ENCODE results near the gene RHOD.

Gene RHOD, protein sequence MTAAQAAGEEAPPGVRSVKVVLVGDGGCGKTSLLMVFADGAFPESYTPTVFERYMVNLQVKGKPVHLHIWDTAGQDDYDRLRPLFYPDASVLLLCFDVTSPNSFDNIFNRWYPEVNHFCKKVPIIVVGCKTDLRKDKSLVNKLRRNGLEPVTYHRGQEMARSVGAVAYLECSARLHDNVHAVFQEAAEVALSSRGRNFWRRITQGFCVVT

DNA sequence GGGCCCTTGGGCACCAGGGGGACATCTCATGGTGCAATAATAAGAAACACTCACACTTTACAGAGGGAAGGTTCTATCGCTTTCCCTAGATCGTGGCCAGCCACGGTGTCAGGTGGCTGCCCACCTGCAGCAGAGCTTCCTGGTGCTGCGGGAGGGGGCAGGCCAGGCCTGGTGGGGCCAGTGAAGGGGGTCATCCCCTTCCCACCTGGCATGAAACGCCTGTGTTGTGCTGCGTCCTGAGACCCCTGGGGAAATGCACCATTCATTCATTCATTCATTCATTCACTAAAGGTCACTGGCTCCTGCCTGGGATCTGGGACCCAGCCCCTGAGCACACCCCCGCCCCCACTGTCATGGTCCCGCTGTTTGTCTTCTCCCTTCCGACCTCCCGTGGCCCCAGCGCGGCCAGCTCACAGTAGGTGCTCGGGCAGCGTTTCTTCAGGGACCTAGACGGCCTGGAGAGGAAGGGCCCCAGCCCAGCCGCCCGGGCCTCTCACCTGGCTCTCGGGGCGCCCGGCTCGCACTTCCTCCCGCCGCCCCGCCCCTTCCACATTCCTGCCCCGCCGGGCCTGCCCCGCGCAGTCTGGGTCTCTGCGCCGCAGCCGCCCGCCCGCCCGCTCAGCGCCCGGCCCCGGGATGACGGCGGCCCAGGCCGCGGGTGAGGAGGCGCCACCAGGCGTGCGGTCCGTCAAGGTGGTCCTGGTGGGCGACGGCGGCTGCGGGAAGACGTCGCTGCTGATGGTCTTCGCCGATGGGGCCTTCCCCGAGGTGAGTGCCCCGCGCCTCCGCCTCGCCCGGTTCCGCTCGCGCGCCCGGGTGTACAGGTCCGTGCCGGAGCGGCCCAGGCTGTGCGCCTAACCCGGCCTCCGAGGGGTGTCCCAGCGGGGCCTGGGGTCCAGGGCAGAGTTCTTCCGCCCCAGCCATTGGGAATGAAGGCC is at the start of gene RHOD:
Gene RHOD, plus strand, starts transcription at position 581 of the 938 bp plus-strand sequence. Its CDS starts 56 bp downstream, at position 637.
- peak in 1 of 2 donors; percentile 33 for DNase-seq (ENCODE audit: low read depth in 2 of 2)

DNA sequence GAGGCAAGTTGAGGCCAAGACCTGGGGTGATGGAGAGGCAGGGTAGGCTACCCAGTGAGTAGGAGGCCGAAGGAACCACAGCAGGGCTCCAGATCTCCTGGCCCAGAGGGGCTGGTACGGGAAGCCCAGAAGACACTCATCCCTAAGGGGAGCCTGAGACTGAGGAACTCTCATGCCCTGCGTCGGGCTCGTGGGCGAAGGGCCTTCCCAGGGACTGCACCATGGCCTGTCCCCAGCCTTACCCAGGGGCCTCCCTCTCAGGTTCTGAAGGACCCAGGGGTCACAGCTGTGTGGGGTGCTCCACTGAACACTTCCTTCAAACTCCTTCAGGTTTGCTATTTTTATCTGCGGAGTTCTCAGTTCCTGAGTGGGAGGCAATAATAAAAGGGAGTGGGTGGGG is 49.5 kb upstream of the RHOD start:
- DNase-seq (ENCODE audit: low read depth in 2 of 2): no peak

DNA sequence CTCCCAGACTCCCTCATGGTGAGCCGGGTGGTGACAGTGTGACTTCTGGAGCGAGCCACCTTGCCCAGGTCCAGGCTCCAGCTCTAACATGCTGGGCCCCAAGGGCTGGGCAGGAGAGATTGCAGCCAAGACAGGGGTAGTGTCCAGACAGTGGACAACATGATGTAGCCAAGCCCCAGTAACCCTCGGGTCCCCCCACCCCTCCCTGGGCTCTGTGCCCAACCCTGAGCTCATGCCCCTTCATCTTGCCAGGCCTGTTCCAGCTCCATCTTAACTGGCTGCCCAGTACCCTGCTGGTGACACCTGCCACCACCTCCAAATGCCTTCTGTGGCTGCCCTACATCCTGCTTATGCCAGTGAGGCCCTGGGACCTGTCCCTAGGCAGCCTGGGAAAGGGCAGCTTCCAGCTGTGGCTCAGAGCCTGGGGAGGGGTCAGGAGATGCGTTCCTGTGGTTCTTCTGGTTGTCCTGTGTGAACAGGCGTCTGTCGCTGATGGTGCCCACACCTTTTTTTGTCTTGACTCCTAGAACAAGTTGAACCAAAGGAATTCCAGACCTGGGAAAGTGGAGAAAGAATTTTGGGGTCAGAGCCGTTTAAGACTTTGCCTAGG is 46.2 kb upstream of the RHOD start:
- no peak for DNase-seq (ENCODE audit: low read depth in 2 of 2)

DNA sequence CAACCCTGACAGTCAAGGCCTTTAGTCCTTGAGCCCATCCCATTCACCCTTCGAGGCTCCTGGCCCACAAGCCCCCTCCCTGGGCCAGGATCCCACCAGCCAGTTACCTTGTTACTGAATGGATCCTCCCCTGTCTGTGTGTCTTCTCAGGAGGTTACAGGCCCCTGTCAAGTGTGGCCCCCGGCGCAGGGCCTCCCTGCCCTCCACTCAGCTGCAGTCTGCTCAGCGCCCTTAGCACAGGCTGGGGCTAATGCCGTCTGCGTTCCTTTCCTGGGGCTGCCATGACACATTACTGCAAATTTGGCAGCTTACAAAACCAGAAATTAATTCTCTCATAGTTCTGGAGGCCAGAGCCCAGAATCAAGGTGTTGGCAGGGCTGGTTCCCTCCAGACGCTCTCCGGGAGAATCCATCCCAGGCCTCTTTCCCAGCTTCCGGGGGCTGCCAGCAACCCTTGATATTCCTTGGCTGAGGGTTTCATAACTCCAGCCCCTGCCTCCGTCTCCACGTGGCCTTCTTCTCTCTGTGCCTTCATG is 43.1 kb upstream of the RHOD start:
- DNase-seq (ENCODE audit: low read depth in 2 of 2): no peak

DNA sequence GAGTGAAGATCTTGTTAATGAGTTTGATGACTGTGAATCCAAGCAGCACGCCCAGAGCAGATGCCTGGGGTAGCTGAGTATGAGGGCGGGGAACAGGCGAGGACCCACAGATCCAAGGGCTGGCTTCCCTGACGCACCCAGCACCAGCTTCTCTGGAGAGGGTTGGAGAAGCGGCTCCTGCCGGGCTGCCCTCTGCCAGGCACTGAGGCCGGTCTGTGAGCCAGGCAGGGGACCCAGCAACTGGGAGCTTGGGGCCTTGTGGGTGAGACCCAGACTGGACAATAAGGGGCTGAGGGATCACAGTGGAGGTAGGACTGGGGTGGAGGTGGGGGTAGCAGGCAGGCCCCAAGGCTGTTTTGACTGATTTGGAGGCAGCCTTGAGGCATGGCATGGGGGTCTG is 42.3 kb upstream of the RHOD start:
- no peak for DNase-seq (ENCODE audit: low read depth in 2 of 2)

DNA sequence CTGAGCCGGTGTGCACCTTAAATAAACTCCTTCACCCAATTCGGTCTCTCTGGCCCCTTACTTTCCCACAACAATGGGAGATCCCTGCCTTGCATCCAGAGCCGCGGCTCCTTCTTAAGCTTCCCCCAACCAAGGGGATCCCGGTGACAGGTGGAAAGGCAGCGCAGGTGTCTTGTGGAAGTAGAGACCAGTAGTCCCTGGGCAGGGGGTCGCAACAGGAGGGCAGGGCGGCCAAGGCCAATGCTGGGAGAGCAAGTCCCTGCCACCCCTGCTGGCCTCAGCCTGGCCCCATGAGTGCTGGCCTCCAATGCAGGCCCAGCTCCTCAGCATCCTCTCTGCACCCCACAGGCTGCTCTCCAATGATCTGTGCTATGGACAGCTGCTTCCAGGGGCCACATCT is 41.6 kb upstream of the RHOD start:
- DNase-seq (ENCODE audit: low read depth in 2 of 2): no peak

DNA sequence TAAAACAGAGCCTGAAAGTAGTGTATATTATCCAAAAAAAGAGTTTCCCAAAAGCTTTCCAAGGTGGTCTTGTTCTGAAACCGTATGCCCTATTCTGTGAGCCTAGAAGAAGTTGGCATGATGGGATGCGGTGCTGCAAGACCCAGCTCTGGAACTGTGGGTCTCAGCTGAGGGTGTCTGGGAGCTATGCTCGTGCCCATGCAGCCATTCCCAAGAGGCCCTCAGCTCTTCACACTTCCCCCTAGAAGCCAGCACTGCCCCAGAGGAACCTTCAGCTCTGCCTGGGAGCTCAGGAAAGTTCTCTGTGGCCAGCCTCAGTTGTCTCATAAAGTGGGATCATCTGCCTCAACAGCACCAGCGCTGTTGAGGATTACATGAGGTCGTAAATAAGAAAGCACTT is 40.1 kb upstream of the RHOD start:
- no peak for DNase-seq (ENCODE audit: low read depth in 2 of 2)

DNA sequence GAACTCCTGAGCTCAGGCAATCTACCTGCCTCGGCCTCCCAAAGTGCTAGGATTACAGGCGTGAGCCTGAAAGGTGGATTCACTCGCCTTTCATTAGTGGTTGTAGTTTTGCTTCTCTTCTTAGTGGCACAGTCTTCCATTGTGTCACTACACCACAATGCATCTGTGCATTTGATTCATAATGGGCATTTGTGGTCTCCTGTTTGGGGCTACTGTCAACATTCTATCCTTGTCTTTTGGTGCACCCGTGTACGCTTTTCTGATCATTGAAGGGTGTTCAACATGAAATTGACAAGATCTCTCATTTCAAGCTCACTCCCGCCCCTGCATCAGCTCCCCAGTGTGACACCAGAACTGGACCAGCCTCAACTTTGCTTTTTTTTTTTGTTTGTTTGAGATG is 35.7 kb upstream of the RHOD start:
- no peak for DNase-seq (ENCODE audit: low read depth in 2 of 2)

DNA sequence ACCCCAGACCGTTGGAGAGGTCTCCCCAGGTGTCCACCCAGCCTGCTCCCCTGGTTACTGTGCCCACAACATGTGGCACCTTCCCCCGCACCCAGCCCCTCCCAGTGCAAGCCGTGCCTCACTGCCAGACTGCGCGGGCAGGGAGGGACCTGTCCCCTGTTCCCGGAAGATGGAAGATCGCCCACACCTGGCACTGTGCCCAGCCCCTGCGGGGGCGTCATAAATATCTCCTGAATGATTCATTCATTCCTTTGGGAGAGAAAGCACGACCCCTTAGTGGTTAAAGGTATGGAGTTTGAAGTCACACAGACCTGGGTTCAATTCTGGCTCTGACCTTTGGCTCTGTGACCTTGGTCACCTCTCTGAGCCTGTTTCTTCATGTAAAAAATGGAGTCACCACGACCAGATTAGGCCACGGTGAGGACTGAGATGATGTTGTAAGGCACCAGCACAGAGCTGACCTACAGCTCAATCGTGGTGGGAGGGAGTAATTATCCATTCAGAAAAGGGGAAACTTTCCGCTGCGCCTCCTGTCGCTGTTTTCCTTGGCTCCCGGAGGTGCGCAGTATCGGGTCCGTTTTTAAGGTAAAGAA is 34.2 kb upstream of the RHOD start:
- DNase-seq (ENCODE audit: low read depth in 2 of 2): no peak

DNA sequence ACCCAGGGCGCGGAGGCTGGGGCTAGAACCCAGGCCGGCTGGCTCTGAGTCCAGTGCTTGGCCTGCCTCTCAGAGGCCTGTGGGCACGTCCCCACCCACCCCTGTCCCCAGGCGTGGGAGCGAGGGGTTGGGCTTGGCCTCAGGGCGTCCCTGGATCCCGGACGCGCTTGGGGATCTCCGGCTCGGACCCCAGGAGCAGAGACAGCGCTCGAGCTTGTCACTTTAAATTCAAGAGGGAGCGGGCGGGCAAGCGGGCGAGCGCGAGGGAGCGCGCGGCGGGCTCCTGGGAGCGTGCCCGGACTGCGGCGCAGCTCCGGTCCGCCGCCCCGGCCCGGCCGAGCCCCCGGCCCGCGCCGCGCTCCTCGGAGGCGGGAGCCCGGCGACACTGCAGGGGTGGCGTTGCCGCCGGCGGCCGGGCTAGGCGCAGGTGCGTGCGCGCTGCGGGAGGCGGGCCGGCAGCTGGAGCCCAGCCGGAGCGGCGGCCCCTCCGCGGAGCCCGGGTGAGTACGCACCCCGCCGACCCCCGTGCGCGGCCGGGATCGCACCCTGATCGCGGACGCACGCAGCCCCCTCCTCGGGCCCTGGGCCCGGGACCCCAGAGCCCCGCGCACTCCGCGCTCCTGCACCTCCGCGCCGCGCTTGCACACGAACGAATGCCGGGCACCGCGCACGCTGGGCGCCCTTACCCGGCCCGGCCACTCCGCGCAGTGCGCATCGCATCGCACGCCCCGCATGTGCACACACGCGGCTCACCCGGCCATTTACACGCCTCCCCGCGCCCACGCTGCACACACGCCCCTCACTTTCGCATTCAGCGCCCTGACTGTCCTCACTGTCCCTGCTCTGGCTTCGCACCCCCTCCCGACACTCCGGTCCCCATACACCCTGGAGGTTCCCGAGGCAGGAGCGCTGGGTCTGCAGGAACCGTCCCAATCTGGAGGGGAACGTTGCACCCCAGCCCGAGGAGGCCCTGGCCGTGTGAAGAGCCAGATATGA is 33.4 kb upstream of the RHOD start, which contains the start of gene SYT12:
Gene SYT12, plus strand, starts transcription at position 174 of the 996 bp plus-strand sequence. CDS start 7,011 bp downstream, outside the sequence.
- DNase-seq (ENCODE audit: low read depth in 2 of 2): peak in 1 of 2 donors; percentile 12

DNA sequence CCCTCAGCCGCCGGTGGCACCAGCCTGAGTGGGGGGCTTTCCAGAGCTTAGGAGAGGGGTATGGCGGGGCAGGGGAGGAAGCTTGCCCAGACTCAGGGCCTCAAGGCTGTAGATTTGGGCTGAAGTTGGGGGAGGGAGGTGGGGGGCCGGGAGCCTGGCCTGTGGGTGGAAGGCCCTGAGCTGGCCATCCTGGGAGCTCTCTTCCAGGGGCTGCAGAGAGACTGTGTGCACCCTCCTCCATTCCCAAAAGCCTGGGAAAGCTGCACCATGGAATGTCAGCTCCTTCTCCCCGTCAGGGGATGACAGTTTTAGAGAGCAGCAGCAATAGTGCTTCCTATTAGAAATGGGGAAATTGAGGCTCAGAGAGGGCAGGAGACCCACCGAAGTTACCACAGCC is 32.7 kb upstream of the RHOD start:
- no peak for DNase-seq (ENCODE audit: low read depth in 2 of 2)

DNA sequence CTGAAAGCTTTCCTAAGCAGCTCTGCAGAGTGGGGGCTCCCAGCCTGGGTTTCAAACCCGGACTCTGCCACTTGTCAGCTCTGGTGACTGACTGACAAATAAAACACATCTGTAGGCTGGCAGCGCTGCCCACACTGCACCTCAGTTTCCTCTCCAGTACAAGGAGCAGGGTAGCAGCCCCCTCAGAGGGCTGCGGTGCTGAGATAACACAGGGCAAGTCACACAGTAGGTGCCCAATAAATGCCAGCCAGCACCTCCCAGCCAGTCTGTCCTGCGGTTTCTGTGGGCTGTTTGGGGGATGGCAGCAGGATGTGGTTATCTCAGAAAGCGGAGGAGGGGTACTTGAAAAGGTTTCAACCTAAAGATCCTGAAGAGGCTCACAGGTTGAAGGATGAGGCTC is 32.2 kb upstream of the RHOD start:
- peak; percentile 6 to 49 for DNase-seq (ENCODE audit: low read depth in 2 of 2)

DNA sequence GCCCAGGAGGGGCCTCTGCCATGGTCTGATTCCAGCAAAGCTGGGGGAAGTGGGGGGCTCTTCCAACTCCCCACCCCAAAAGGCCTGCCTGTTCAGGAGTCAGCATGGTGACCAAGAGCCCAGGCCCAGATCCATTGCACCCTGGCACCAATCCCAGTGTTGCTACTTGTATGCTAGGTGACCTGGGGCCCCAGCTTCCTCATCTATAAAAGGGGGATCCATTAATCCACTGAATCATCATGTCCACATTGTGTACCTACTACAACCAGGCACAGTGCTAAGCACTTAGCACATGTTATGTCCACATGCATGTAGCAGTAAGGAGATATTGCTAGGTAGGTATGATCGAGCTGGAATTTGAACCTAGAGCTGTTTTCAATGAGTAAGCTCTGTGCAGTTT is 31.7 kb upstream of the RHOD start:
- DNase-seq (ENCODE audit: low read depth in 2 of 2): no peak

DNA sequence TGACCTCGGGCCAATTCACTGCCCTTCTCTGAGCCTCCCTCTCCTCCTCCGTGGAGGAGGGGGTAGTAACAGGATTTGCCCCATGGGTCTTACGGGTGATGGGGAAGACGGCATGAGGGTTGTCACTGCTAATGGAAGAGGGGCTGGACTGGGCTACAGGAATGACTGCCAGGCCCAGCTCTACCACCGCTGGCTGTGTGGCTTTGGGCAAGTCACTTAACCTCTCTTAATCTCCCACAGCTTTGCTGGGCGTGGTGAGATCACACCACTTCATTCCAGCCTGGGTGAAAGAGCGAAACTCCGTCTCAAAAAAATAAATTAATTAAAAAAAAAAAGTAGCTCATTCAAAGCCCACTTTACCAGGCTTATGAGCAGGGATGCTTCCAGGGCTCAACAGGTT is 30.9 kb upstream of the RHOD start:
- DNase-seq (ENCODE audit: low read depth in 2 of 2): no peak

DNA sequence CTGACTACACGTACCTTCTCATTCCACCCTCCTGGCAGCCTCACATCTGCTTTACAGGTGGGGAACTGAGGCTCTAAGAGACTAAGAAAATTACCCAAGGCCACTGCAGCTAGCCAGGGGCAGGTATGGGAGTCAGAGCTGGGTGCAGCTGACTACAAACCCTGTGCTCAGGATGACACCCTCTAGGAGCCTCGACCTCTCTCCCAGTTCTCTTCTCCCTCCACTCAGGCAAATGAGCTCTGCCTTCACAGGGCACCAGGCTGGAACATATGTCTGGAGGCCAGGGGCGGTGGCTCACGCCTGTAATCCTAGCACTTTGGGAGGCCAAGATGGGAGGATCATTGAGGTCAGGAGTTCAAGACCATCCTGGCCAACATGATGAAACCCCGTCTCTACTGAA is 29.7 kb upstream of the RHOD start:
- DNase-seq (ENCODE audit: low read depth in 2 of 2): no peak

DNA sequence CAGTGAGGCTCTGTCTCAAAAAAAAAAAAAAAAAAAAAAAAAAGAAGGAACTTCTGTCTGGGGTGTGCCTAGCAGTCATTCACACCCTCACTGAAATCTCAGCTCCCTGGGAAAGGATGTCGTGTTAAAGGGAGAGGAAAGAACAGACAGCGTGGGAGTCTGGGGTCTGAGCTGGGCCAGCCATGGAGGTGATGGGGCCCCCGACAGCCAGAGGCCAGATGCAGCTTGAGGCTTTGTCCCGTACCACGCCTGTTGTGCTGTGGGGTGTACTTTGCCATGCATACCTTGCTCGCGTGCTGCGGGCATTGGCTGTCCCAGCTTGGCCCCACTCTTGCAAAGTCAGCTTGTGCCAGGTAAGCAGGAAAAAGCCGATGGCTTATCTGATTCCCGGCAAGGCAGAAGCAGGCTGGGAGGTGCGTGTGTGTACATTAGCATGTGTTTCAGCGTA is 29.1 kb upstream of the RHOD start:
- DNase-seq (ENCODE audit: low read depth in 2 of 2): no peak

DNA sequence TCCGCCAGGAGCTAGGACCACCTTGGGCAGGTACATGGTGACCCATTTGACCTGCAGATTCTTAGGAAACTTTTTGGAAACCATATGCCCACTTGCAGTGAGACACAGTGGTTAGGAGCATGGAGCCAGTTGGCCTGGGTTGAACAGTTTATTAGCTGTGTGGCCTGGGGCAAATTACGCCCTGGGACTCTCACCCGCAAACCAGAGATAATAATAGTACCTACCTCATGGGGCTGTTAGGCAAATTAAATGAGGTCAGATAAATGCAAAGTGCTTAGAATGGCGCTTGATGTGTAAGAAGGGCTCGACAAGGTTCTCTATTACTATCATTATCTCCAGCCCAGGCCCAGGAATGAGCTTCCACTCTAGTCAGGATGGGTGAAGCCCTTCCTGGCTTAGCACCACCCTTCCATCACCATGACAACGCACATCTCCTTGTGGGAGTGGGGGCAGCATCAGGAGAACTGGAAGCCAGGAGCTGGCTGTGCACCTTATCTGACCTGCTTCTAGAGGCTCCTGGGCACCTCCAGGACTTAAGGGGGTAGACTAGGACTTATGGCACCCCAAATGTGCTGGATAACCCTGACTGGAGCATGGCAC is 28.6 kb upstream of the RHOD start:
- no peak for DNase-seq (ENCODE audit: low read depth in 2 of 2)

DNA sequence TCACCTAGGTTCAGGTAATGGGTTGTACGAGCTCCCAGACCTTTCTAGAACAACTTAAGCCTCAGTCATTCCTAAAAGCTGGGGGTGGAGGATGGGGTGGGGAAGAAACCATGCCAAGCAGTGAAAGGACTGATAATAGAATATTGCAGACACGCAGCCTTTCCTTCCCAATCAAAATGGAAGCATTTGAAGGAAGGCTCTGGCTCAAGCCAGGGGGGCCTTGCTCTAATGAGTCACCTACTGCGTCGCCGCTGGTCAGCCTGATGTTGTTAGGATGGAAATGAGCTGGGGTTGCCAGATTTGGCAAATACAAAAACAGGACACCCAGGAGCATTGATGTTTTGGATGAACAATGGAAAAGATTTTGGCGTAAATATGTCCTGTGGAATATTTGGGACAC is 27.5 kb upstream of the RHOD start:
- DNase-seq (ENCODE audit: low read depth in 2 of 2): no peak

DNA sequence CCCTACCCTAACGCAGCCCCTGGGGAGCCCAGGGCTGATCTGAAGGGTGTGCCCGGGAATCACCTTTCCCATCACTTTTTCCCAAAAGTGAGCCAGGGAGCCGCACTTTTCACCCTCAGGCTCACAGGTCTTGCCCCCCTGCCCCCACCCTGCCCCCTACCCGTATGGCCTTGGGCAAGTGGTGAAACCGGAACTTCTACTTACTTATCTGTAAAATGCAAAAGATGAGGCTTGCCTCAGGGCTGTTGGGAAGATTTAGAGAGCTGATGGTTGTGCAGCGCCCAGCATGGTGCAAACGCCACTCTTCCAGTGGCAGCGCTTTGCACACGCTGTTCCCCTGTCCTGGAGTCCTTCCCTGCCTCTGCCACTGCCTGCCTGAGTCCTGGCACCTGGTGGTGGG is 25.7 kb upstream of the RHOD start:
- DNase-seq (ENCODE audit: low read depth in 2 of 2): no peak
